Dermis blood vessel endothelial cell (primary cell): ENCODE measurements around the gene CCSER1. TPM values are rescaled to one million over a fixed set of nuclear protein-coding genes. Genes with fewer than 3 reads are reported as not detected.
"Not testable (repeated sequence)": the region's sequence is repeated elsewhere in the genome, so short reads cannot be mapped to it uniquely, and the experiment has no call there.

Experiments used
- DNase-seq: peaks from one replicate; pipeline ENCODE4 v3.0.0; 2010
- total RNA-seq: library from RNA; depleted of rRNA; stranded (reverse); fragments of >200 nt; gene quantifications from 2 replicates; pipeline ENCODE4 v1.2.3, GENCODE V29; 2014

Gene CCSER1
- total RNA-seq, 1 donor from 2014 or later = 5.4 TPM

- no peak for DNase-seq
Observed at GRCh38 chr4:90727938-90728337, 600.7 kb downstream of the CCSER1 start.

GRCh38 chr4:90730752-90731151 is 603.6 kb downstream of the CCSER1 start:
- DNase-seq = no peak

GRCh38 chr4:90733211-90733610 is 606.0 kb downstream of the CCSER1 start:
- no peak for DNase-seq

GRCh38 chr4:90745176-90745575 is 618.0 kb downstream of the CCSER1 start:
- DNase-seq = no peak

GRCh38 chr4:90753068-90753467 is 625.9 kb downstream of the CCSER1 start:
- no peak for DNase-seq

- no peak for DNase-seq
Observed at GRCh38 chr4:90757534-90758060, 630.4 kb downstream of the CCSER1 start.

GRCh38 chr4:90760059-90760458 is 632.9 kb downstream of the CCSER1 start:
- no peak for DNase-seq

- no peak for DNase-seq
Observed at GRCh38 chr4:90766837-90767236, 639.6 kb downstream of the CCSER1 start.

GRCh38 chr4:90769251-90769650 is 642.1 kb downstream of the CCSER1 start:
- DNase-seq = no peak

GRCh38 chr4:90780193-90780592 is 653.0 kb downstream of the CCSER1 start:
- DNase-seq = no peak

GRCh38 chr4:90786602-90787001 is 659.4 kb downstream of the CCSER1 start:
- no peak for DNase-seq

- no peak for DNase-seq
Observed at GRCh38 chr4:90792696-90793095, 665.5 kb downstream of the CCSER1 start.

- no peak for DNase-seq
Observed at GRCh38 chr4:90798948-90799347, 671.8 kb downstream of the CCSER1 start.

GRCh38 chr4:90799895-90800294 is 672.7 kb downstream of the CCSER1 start:
- DNase-seq = no peak

GRCh38 chr4:90815569-90815968 is 688.4 kb downstream of the CCSER1 start:
- DNase-seq = no peak

- DNase-seq = no peak
Observed at GRCh38 chr4:90816754-90817153, 689.6 kb downstream of the CCSER1 start.

GRCh38 chr4:90824266-90825150 is 697.3 kb downstream of the CCSER1 start:
- DNase-seq = no peak

- no peak for DNase-seq
Observed at GRCh38 chr4:90825849-90826248, 698.7 kb downstream of the CCSER1 start.

GRCh38 chr4:90833706-90834105 is 706.5 kb downstream of the CCSER1 start:
- DNase-seq = no peak

GRCh38 chr4:90837241-90837640 is 710.0 kb downstream of the CCSER1 start:
- no peak for DNase-seq

- not testable (repeated sequence) for DNase-seq
Observed at GRCh38 chr4:90838859-90839258, 711.7 kb downstream of the CCSER1 start.

- DNase-seq = no peak
Observed at GRCh38 chr4:90840291-90840690, 713.1 kb downstream of the CCSER1 start.

- no peak for DNase-seq
Observed at GRCh38 chr4:90840828-90841227, 713.6 kb downstream of the CCSER1 start.

- peak; percentile 1 for DNase-seq
Observed at GRCh38 chr4:90841676-90842075, 714.5 kb downstream of the CCSER1 start.
